Pancreas (tissue), 10 donors: ENCODE results near the gene OR9Q2. TPM values are rescaled to one million over a fixed set of nuclear protein-coding genes. Genes with fewer than 3 reads are reported as not detected.

ENCODE experiments used
- ATAC-seq, 4 donors: fragments of 200-7000 bp; cut with Tn5 transposase; one replicate each; pipeline versions ENCODE4 v1.8.0 to v1.9.1; 2020; ENCODE audit warnings: mild to moderate bottlenecking in 4 of 4, moderate library complexity in 4 of 4
- DNase-seq, 6 donors: peaks; one replicate each; pipeline ENCODE4 v3.0.0-alpha.2; 2020
- FAIRE-seq: peaks from 2 replicates; lab custom pipeline; 2012; peaks lifted over from hg19 to GRCh38; lab: Jason Lieb, UNC
- H3K27ac ChIP-seq, 4 donors: fragments of 200-600 bp; sonication (generic); 1 replicate in 3 of 4; 2 replicates in 1 of 4; pipeline versions ENCODE4 v1.5.0 to v1.8.0; 2020
- H3K27me3 ChIP-seq, 4 donors: fragments of 200-600 bp; one replicate each; pipeline ENCODE4 v1.8.0; 2021
- H3K36me3 ChIP-seq, 3 donors: fragments of 200-600 bp; sonication (generic) in 1 of 3; one replicate each; pipeline versions ENCODE4 v1.5.0 to v1.8.0; 2020 to 2021
- H3K4me1 ChIP-seq, 3 donors: fragments of 200-600 bp; one replicate each; pipeline ENCODE4 v1.8.0; 2021
- H3K4me3 ChIP-seq, 4 donors: fragments of 200-600 bp; sonication (generic) in 2 of 4; one replicate each; pipeline versions ENCODE4 v1.5.0 to v1.8.0; 2020 to 2021
- H3K9me3 ChIP-seq, 4 donors: fragments of 200-600 bp; one replicate each; pipeline ENCODE4 v1.8.0; 2021
- CTCF ChIP-seq, 4 donors: fragments of 200-600 bp; sonication (generic) in 3 of 4; IDR thresholded peaks; one replicate each; pipeline versions ENCODE4 v1.5.0 to v1.8.0; 2021; ENCODE audit warnings: antibody characterized with exemption in 4 of 4
- WGBS, 2 donors: extraction: QIAGEN DNeasy Blood & Tissue Kit; methylation state at CpG; one replicate each; pipeline ENCODE4 v1.1.7; 2013; 5-methylcytosine and 5-hydroxymethylcytosine counted together
- intact Hi-C, 3 donors: fragments of 100-400 bp; cut with DNase I; formaldehyde crosslinking; loops; one replicate each; pipeline versions ENCODE4 v1.11.1 to v1.14.2; 2022
- polyA plus RNA-seq, 2 donors: library from polyadenylated mRNA; stranded (reverse); fragments of 200-250 nt; gene quantifications; one replicate each; pipeline ENCODE4 v1.2.3, GENCODE V29; 2013
- total RNA-seq, 6 donors: library from RNA; stranded (reverse); fragmentation: NEBNext Ultra II Directional in 4 of 6; extraction: Animal tissue kit (Norgen Biotek cat#: 25700) in 4 of 6; gene quantifications; one replicate each; pipeline versions ENCODE4 v1.2.1 to v1.2.4, GENCODE V29; 2021 to 2023
- donor health status: healthy with polysubstance abuse.
- donor health status: DM: no; HTN: no; CAD: no; lungs with moderate emphysema.
- donor health status: DM: no; HTN: no; CAD: no.
- donor health status: control.
- donor health status: control.
- donor health status: Bipolar disorder and iron deficiency.
- donor health status: DM: yes; HTN: yes; CAD: no.
- donor health status: DM: no; HTN: no; CAD: no.
- donor health status: DM: no; HTN: no; CAD: no.
- donor health status: DM: yes; HTN: yes; CAD: no.

Gene OR9Q2
- total and polyA plus RNA-seq, 8 donors = not detected

DNA sequence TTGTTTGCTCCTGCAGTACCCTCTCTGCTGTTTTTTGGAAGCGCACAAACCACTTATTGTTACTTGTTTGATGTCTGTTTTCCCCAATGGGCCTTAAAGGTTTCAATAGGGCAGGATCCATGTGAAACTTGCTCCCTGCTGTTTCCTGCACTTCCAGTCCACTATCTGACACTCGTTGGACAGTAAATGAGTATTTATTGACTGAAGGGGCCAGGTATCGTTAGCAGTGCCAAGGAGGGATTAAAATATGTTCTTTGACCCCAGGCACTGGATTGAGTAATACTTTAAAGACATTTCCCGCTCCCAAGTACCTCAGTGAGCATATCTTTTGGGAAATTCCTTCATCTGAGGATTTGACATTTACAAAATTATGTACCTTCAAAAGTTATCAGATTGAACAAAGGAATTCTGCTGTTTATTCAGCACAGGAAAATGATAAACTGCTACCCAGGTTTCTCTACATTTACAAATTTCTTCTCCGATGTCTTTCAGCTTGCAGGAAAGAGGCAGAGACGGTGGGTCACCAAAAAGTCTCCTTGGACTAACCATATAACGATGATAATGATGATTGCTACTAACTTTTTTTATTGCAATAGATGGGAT, 23.3 kb upstream of the OR9Q2 start:
- Histone ChIP-seq H3K27ac (peak overlapping the region in 2 of 4 donors; percentile 18 to 24), H3K4me1 (no peaks in the 10 kb centered on the region), H3K27me3 (no peaks in the 10 kb centered on the region), H3K4me3 (no peak overlapping the region), H3K9me3 (no peaks in the 10 kb centered on the region), H3K36me3 (no peaks in the 10 kb centered on the region)
- TF ChIP-seq CTCF (IDR thresholded peaks at IDR 0.05) = no peak
- no peak for DNase-seq
- WGBS, 2 donors = 29 to 35% methylated on average over 7 of the region's 7 CpGs
- intact Hi-C loops = no loop called here
- no peak for FAIRE-seq
- ATAC-seq = peak in 2 of 4 donors; percentile 33 to 49

DNA sequence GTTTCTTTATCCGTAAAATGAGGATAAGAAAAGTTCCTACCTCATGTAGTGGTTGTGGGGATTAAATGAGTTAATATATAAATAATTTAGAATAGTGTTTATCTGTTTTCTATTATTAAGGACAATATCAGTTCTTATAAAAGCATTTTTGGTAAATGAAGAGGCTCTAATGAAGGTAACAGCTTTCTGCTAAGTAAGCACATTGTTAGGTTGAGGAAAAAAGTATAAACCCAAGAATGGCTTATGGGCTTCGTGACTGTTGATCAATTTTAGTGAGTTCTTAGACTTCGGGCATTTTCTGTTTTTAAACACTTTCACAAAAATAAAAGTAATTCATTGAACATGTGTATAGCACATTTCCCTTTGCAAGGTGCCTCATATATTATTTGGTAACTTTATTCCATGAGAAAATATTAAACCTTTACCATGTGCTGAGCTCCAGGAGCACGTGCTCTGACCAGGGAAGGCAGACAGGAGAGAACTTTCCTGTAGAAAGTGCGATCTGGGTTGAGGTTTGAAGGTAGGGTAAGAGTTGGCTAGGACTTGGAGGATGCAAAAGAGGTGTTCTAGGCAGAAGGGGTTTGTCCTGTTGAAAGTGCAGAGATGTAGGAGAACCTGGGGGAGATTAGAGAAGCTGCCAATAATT, 11.3 kb upstream of the OR9Q2 start:
- no peak overlapping the region for H3K4me3 ChIP-seq
- ATAC-seq (no peak), DNase-seq (no peak), FAIRE-seq (no peak)
- H3K36me3 ChIP-seq = no peaks in the 10 kb centered on the region
- 55 to 67% methylated on average over 5 of the region's 5 CpGs for WGBS, 2 donors
- no peaks in the 10 kb centered on the region for H3K9me3 ChIP-seq
- TF ChIP-seq CTCF (IDR thresholded peaks at IDR 0.05) = no peak
- intact Hi-C loops = no loop called here
- no peaks in the 10 kb centered on the region for H3K4me1 ChIP-seq
- H3K27me3 ChIP-seq = no peaks in the 10 kb centered on the region
- H3K27ac ChIP-seq = no peak overlapping the region

DNA sequence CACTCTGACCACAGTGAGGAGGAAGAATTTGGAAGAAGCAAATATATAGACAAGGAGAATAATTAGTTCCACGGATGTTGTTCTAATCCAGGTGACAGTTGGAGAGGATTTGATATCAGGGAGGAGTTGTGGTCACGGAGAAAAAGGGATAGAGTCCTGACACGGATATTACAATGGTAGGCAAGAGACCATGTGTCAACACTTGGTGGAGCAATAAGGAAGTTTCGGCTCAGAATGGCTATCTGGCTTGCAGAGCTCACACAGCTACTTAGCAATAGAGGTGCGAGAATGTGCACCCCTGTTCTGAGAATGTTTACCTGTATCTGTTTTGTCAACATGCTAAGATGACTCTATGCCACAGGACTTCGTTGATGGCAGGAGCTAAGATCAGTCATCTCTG, 10.4 kb upstream of the OR9Q2 start:
- H3K27ac ChIP-seq = no peak overlapping the region
- no peaks in the 10 kb centered on the region for H3K36me3 ChIP-seq
- no peak for TF ChIP-seq CTCF (IDR thresholded peaks at IDR 0.05)
- FAIRE-seq = no peak
- 62 to 76% methylated on average over 6 of the region's 6 CpGs for WGBS, 2 donors
- H3K4me3 ChIP-seq = no peak overlapping the region
- no peak for DNase-seq
- H3K4me1 ChIP-seq = no peaks in the 10 kb centered on the region
- intact Hi-C loops = no loop called here
- ATAC-seq = no peak
- H3K9me3 ChIP-seq = no peaks in the 10 kb centered on the region
- no peaks in the 10 kb centered on the region for H3K27me3 ChIP-seq

DNA sequence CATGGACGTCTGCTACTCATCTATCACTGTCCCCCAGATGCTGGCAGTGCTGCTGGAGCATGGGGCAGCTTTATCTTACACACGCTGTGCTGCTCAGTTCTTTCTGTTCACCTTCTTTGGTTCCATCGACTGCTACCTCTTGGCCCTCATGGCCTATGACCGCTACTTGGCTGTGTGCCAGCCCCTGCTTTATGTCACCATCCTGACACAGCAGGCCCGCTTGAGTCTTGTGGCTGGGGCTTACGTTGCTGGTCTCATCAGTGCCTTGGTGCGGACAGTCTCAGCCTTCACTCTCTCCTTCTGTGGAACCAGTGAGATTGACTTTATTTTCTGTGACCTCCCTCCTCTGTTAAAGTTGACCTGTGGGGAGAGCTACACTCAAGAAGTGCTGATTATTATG, 9.2 kb upstream of the OR9Q2 start:
- no peak for TF ChIP-seq CTCF (IDR thresholded peaks at IDR 0.05)
- DNase-seq (peak in 2 of 6 donors; percentile 23 to 53), FAIRE-seq (no peak), ATAC-seq (no peak)
- Histone ChIP-seq H3K36me3 (no peaks in the 10 kb centered on the region), H3K27me3 (no peaks in the 10 kb centered on the region), H3K27ac (no peak overlapping the region), H3K4me1 (no peaks in the 10 kb centered on the region), H3K9me3 (no peaks in the 10 kb centered on the region), H3K4me3 (no peak overlapping the region)
- WGBS, 2 donors = 67 to 81% methylated on average over 7 of the region's 7 CpGs
- intact Hi-C loops = no loop called here

DNA sequence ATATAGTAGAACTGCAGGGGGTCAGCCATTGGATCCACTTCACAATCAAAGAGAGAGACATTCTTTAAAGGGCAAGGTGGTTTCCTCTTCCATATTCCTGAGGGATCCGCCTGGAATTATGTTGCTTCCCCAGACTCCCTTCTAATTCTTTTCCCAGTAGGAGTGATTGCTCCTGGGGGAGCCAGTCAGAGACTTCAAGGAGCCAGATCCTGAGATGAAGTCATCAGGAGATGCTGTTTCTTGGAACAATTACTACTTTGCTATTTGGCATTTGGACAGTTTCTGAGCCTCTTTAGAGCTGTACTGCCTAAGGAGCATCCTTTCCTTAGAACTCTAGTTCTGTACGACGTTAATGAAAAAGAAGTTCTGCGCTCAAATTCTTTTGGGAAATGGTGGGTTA, 1.9 kb upstream of the OR9Q2 start:
- H3K36me3 ChIP-seq = no peaks in the 10 kb centered on the region
- 81 to 87% methylated on average over 4 of the region's 4 CpGs for WGBS, 2 donors
- no peaks in the 10 kb centered on the region for H3K9me3 ChIP-seq
- H3K27me3 ChIP-seq = no peaks in the 10 kb centered on the region
- no peak for FAIRE-seq
- H3K27ac ChIP-seq = no peak overlapping the region
- TF ChIP-seq CTCF (IDR thresholded peaks at IDR 0.05) = no peak
- no peak for ATAC-seq
- intact Hi-C loops = no loop called here
- no peak overlapping the region for H3K4me3 ChIP-seq
- no peak for DNase-seq
- H3K4me1 ChIP-seq = no peaks in the 10 kb centered on the region
